Measurements from ENCODE around the gene GHRH. TPM values are rescaled to one million over a fixed set of nuclear protein-coding genes. Genes with fewer than 3 reads are reported as not detected.

The GHRH gene
- total RNA-seq, 4 donors from 2014 or later: not detected

DNA sequence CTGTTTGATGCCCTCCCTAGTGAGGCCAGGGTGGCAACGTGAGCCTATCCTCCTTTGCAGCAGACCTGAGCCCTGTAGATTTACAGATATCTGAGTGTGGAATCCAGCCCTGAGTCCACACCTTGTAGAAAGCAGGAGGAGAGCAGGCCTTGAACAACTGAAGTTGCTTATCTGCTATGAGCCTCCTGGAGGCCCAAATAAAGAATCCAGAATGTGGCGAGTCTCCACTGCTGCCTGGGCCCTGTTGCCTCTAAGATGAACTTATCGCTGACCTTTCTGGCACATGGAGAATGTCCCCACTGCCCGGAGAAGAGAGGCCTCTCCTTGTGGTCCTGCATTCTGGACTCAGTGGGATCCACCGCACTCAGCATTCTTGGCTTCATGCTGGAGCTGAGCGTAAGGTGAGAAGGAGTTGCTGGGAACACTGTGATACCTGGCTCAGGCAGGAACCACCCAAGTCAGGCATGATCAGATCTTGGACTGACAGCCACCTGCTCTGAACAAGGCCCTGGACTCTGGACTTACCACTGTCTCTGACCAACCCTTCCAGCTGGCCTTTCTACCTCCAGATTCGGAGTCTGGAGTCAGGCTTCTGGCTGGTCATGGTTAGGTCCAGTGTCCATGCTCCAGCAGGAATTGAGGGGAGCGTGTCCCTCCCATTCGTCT lies 22.0 kb upstream of the GHRH start:
- WGBS: 96% methylated on average over 9 of the region's 9 CpGs
- no peak for TF ChIP-seq EP300 (IDR thresholded peaks at IDR 0.05)
- TF ChIP-seq POLR2A (IDR thresholded peaks at IDR 0.05; ENCODE audit: low read depth): no peak
- no peak for TF ChIP-seq POLR2AphosphoS5 (IDR thresholded peaks at IDR 0.05)
- TF ChIP-seq, protein P1, sequence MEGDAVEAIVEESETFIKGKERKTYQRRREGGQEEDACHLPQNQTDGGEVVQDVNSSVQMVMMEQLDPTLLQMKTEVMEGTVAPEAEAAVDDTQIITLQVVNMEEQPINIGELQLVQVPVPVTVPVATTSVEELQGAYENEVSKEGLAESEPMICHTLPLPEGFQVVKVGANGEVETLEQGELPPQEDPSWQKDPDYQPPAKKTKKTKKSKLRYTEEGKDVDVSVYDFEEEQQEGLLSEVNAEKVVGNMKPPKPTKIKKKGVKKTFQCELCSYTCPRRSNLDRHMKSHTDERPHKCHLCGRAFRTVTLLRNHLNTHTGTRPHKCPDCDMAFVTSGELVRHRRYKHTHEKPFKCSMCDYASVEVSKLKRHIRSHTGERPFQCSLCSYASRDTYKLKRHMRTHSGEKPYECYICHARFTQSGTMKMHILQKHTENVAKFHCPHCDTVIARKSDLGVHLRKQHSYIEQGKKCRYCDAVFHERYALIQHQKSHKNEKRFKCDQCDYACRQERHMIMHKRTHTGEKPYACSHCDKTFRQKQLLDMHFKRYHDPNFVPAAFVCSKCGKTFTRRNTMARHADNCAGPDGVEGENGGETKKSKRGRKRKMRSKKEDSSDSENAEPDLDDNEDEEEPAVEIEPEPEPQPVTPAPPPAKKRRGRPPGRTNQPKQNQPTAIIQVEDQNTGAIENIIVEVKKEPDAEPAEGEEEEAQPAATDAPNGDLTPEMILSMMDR (IDR thresholded peaks at IDR 0.05): no peak

DNA sequence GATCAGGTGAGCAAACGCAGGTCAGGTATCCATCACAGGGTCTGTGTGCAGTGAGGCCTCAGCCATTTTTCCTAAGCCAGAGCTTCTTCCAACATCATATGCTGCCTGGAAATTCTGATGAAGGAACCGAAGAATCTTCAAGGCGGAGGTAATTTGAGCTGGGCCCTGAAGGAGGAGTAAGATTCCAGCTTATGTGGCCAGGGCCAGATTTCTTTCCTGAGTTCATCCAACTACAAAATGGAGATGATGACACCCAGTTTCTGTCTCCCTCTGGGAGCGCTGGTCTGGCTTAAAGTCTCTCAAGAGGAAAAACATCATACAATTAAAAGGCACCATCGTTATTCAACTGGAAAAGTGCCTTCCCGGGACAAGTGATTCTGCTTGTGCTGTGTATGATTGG lies 20.9 kb upstream of the GHRH start:
- no peak for DNase-seq (ENCODE audit: extremely low spot score)
- Histone ChIP-seq H3K9me3 (no peaks in the 10 kb centered on the region), H3K4me1 (peaks cover 0 to 10% (median 7%) of the 10 kb centered on the region in 4 donors), H3K36me3 (no peaks in the 10 kb centered on the region), H3K4me3 (no peak overlapping the region), H3K27me3 (no peaks in the 10 kb centered on the region), H3K27ac (replicated peaks in 1 of 4) (peak overlapping the region; percentile 20 to 56 (median 39))
- WGBS: 46% methylated on average over 6 of the region's 6 CpGs
- intact Hi-C loops (cut with DNase I): loop anchor here (2.0 kb wide), 1 partner anchor 100 kb away; no protein-coding TSS in a partner anchor
- TF ChIP-seq, protein P1 (IDR thresholded peaks at IDR 0.05): peak; percentile 47 to 68 (median 66)
- TF ChIP-seq POLR2A (IDR thresholded peaks at IDR 0.05; ENCODE audit: low read depth) (no peak), POLR2AphosphoS5 (IDR thresholded peaks at IDR 0.05) (peak; percentile 14 to 17)

More for the DNA sequence above, 22.0 kb upstream of the GHRH start:
- H3K36me3 ChIP-seq: no peaks in the 10 kb centered on the region
- intact Hi-C loops (cut with DNase I): loop anchor here (2.0 kb wide), 1 partner anchor 99 kb away; no protein-coding TSS in a partner anchor
- no peaks in the 10 kb centered on the region for H3K27me3 ChIP-seq
- H3K4me1 ChIP-seq: peaks cover 0 to 10% (median 8%) of the 10 kb centered on the region in 4 donors
- H3K9me3 ChIP-seq: no peaks in the 10 kb centered on the region
- H3K4me3 ChIP-seq: no peak overlapping the region
- no peak for DNase-seq (ENCODE audit: extremely low spot score)
- no peak overlapping the region for H3K27ac ChIP-seq (replicated peaks in 1 of 4)

DNA sequence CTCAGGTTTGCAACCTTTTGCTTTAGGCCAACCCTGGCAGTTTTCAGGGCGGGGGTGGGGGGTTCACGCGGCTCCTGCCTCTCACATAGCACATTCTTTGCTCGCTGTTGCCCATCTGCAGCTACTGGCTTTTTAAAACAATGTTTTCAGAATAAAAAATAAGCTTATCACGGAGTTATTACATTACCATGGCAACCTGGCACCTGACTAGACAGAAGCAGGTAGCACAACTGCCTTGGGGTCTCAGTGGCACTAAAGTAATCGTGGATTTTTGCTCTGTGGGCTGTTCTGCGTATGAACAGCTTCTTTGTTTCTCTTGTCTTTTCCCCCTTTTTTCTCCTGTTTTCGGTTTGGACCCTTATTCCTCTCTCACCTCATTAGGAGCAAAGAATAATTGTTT lies 18.8 kb upstream of the GHRH start:
- DNase-seq (ENCODE audit: extremely low spot score): no peak
- Histone ChIP-seq H3K27me3 (no peaks in the 10 kb centered on the region), H3K36me3 (no peaks in the 10 kb centered on the region), H3K4me3 (no peak overlapping the region), H3K4me1 (peaks cover 9 to 24% (median 21%) of the 10 kb centered on the region in 4 donors), H3K9me3 (no peaks in the 10 kb centered on the region), H3K27ac (replicated peaks in 1 of 4) (no peak overlapping the region)
- intact Hi-C loops (cut with DNase I): no loop called here
- no peak for TF ChIP-seq POLR2AphosphoS5 (IDR thresholded peaks at IDR 0.05)
- TF ChIP-seq EP300 (IDR thresholded peaks at IDR 0.05): no peak
- no peak for TF ChIP-seq POLR2A (IDR thresholded peaks at IDR 0.05; ENCODE audit: low read depth)
- TF ChIP-seq, protein P1 (IDR thresholded peaks at IDR 0.05): no peak
- WGBS: 81% methylated on average over 8 of the region's 8 CpGs

DNA sequence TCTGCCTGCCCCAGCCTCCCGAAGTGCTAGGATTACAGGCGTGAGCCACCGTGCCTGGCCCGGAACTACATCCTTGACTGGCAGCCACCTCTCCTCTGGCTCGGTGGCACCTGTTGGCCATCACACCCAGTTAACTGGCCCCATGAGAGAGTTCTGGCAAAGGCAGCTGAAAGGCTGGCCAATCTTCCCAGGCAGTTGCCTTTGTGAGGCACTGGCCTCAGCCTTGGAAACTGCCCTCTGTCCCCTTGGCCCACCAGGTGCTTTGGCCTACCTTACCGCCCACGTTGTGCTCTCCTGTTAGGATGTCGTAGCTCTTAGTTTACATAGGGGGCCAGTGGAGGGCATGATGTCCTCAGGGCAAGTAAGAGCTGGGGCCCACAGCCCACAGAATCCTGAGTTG lies 18.2 kb upstream of the GHRH start:
- intact Hi-C loops (cut with DNase I): loop anchor here (10.0 kb wide), 1 partner anchor 85 kb away; no protein-coding TSS in a partner anchor
- peaks cover 9 to 24% (median 21%) of the 10 kb centered on the region in 4 donors for H3K4me1 ChIP-seq
- H3K27ac ChIP-seq (replicated peaks in 1 of 4): no peak overlapping the region
- no peaks in the 10 kb centered on the region for H3K36me3 ChIP-seq
- H3K4me3 ChIP-seq: no peak overlapping the region
- no peaks in the 10 kb centered on the region for H3K9me3 ChIP-seq
- DNase-seq (ENCODE audit: extremely low spot score): no peak
- H3K27me3 ChIP-seq: no peaks in the 10 kb centered on the region
- WGBS: 82% methylated on average over 7 of the region's 8 CpGs
- TF ChIP-seq EP300 (IDR thresholded peaks at IDR 0.05) (no peak), POLR2AphosphoS5 (IDR thresholded peaks at IDR 0.05) (no peak), POLR2A (IDR thresholded peaks at IDR 0.05; ENCODE audit: low read depth) (no peak)
- TF ChIP-seq, protein P1 (IDR thresholded peaks at IDR 0.05): no peak

Measured in esophagus muscularis mucosa (tissue), 4 donors.